ENCODE data around the gene RIMOC1. TPM values are rescaled to one million over a fixed set of nuclear protein-coding genes. Genes with fewer than 3 reads are reported as not detected.

Gene RIMOC1
- total RNA-seq, 1 experiment from 2014 or later = 30.5 TPM

GRCh38 chr5:41869724-41870626, 34.2 kb upstream of the RIMOC1 start, which contains the start of gene OXCT1 (continued):
- TF ChIP-seq PREB (CRISPR knock-in tag; IDR thresholded peaks at IDR 0.05; ENCODE audit: borderline replicate concordance) (no peak), ZNF317 (CRISPR knock-in tag; IDR thresholded peaks at IDR 0.05; ENCODE audit: borderline replicate concordance, low read depth) (no peak), FOXP1 (CRISPR knock-in tag; IDR thresholded peaks at IDR 0.05; ENCODE audit: borderline replicate concordance) (peak; percentile 79; the same call in 1 of the 2 replicates), STAT6 (CRISPR knock-in tag; conservative IDR thresholded peaks at IDR 0.05; ENCODE audit: low read depth) (no peak), MYBL2 (CRISPR knock-in tag; IDR thresholded peaks at IDR 0.05) (peak; percentile 81; the same call in 1 of the 2 replicates), OVOL2 (CRISPR knock-in tag; IDR thresholded peaks at IDR 0.05; ENCODE audit: borderline replicate concordance) (no peak), ZBTB43 (CRISPR knock-in tag; IDR thresholded peaks at IDR 0.05) (peak; percentile 75; the same call in 1 of the 2 replicates), ESRRA (CRISPR knock-in tag; IDR thresholded peaks at IDR 0.05; ENCODE audit: borderline replicate concordance) (peak; percentile 79; the same call in 1 of the 2 replicates), NR2C2 (CRISPR knock-in tag; IDR thresholded peaks at IDR 0.05) (no peak), ZNF232 (CRISPR knock-in tag; IDR thresholded peaks at IDR 0.05) (no peak), JAZF1 (CRISPR knock-in tag; IDR thresholded peaks at IDR 0.05) (no peak), AFF4 (CRISPR knock-in tag; IDR thresholded peaks at IDR 0.05; ENCODE audit: borderline replicate concordance) (no peak), ZNF416 (CRISPR knock-in tag; IDR thresholded peaks at IDR 0.05) (no peak), GABPB1 (CRISPR knock-in tag; IDR thresholded peaks at IDR 0.05) (no peak), ERG (CRISPR knock-in tag; IDR thresholded peaks at IDR 0.05) (no peak), ZNF121 (CRISPR knock-in tag; IDR thresholded peaks at IDR 0.05) (peak; percentile 39), SP1 (CRISPR knock-in tag; conservative IDR thresholded peaks at IDR 0.05) (no peak), USF1 (CRISPR knock-in tag; IDR thresholded peaks at IDR 0.05) (peak; percentile 30; the same call in 1 of the 2 replicates), ARID4B (CRISPR knock-in tag; IDR thresholded peaks at IDR 0.05; ENCODE audit: borderline replicate concordance) (no peak), GRHL2 (CRISPR knock-in tag; IDR thresholded peaks at IDR 0.05; ENCODE audit: insufficient replicate concordance, severe bottlenecking) (no peak), MAX (CRISPR knock-in tag; IDR thresholded peaks at IDR 0.05) (peak; percentile 89)
